ENCODE measurements around the gene VPREB1.
A peak's percentile ranks its signal among the peaks of the same experiment; 100 is the strongest.
"Not testable (repeated sequence)": the region's sequence is repeated elsewhere in the genome, so short reads cannot be mapped to it uniquely, and the experiment has no call there.

Gene VPREB1

GRCh38 chr22:22201930-22202343 is 42.6 kb upstream of the VPREB1 start:
- no peaks in the 10 kb centered on the region for H3K9me3 ChIP-seq (ENCODE audit: control insufficient read depth, low read length)
- no peak for DNase-seq (ENCODE audit: low read depth)
- H3K36me3 ChIP-seq (ENCODE audit: control insufficient read depth, insufficient read depth, low read length, severe bottlenecking): no peaks in the 10 kb centered on the region
- peaks cover 73% of the 10 kb centered on the region for H3K27me3 ChIP-seq (replicated peaks; ENCODE audit: control insufficient read depth, insufficient read depth, low read length)
- no peaks in the 10 kb centered on the region for H3K4me1 ChIP-seq (ENCODE audit: control insufficient read depth, insufficient read depth, low read length)
- H3K4me3 ChIP-seq (ENCODE audit: low read length): no peak overlapping the region
- H3K9ac ChIP-seq (ENCODE audit: low read length): no peak overlapping the region

GRCh38 chr22:22203048-22203971 is 41.3 kb upstream of the VPREB1 start:
- H3K27me3 ChIP-seq (replicated peaks; ENCODE audit: control insufficient read depth, insufficient read depth, low read length): peaks cover 63% of the 10 kb centered on the region
- no peaks in the 10 kb centered on the region for H3K9me3 ChIP-seq (ENCODE audit: control insufficient read depth, low read length)
- no peak overlapping the region for H3K9ac ChIP-seq (ENCODE audit: low read length)
- no peaks in the 10 kb centered on the region for H3K36me3 ChIP-seq (ENCODE audit: control insufficient read depth, insufficient read depth, low read length, severe bottlenecking)
- no peak for DNase-seq (ENCODE audit: low read depth)
- no peak overlapping the region for H3K4me3 ChIP-seq (ENCODE audit: low read length)
- H3K4me1 ChIP-seq (ENCODE audit: control insufficient read depth, insufficient read depth, low read length): no peaks in the 10 kb centered on the region

GRCh38 chr22:22207845-22208564 is 36.6 kb upstream of the VPREB1 start:
- Histone ChIP-seq H3K27me3 (replicated peaks; ENCODE audit: control insufficient read depth, insufficient read depth, low read length) (peaks cover 25% of the 10 kb centered on the region), H3K9ac (ENCODE audit: low read length) (no peak overlapping the region), H3K4me1 (ENCODE audit: control insufficient read depth, insufficient read depth, low read length) (no peaks in the 10 kb centered on the region), H3K4me3 (ENCODE audit: low read length) (no peak overlapping the region), H3K9me3 (ENCODE audit: control insufficient read depth, low read length) (no peaks in the 10 kb centered on the region), H3K36me3 (ENCODE audit: control insufficient read depth, insufficient read depth, low read length, severe bottlenecking) (no peaks in the 10 kb centered on the region)
- DNase-seq (ENCODE audit: low read depth): peak; percentile 78

- peaks cover 20% of the 10 kb centered on the region for H3K27me3 ChIP-seq (replicated peaks; ENCODE audit: control insufficient read depth, insufficient read depth, low read length)
- DNase-seq (ENCODE audit: low read depth): no peak
- no peaks in the 10 kb centered on the region for H3K9me3 ChIP-seq (ENCODE audit: control insufficient read depth, low read length)
Observed at GRCh38 chr22:22208652-22209051, 35.9 kb upstream of the VPREB1 start.

GRCh38 chr22:22209080-22209640 is 35.4 kb upstream of the VPREB1 start:
- H3K4me3 ChIP-seq (ENCODE audit: low read length); H3K9ac ChIP-seq (ENCODE audit: low read length); DNase-seq (ENCODE audit: low read depth); H3K9me3 ChIP-seq (ENCODE audit: control insufficient read depth, low read length); H3K36me3 ChIP-seq (ENCODE audit: control insufficient read depth, insufficient read depth, low read length, severe bottlenecking); H3K4me1 ChIP-seq (ENCODE audit: control insufficient read depth, insufficient read depth, low read length): not testable (repeated sequence)
- H3K27me3 ChIP-seq (replicated peaks; ENCODE audit: control insufficient read depth, insufficient read depth, low read length): peaks cover 20% of the 10 kb centered on the region

More at GRCh38 chr22:22208652-22209051, 35.9 kb upstream of the VPREB1 start:
- peaks cover 3% of the 10 kb centered on the region for H3K4me1 ChIP-seq (ENCODE audit: control insufficient read depth, insufficient read depth, low read length)
- no peaks in the 10 kb centered on the region for H3K36me3 ChIP-seq (ENCODE audit: control insufficient read depth, insufficient read depth, low read length, severe bottlenecking)
- no peak overlapping the region for H3K4me3 ChIP-seq (ENCODE audit: low read length)
- no peak overlapping the region for H3K9ac ChIP-seq (ENCODE audit: low read length)

- Histone ChIP-seq H3K9ac (ENCODE audit: low read length) (no peak overlapping the region), H3K27me3 (replicated peaks; ENCODE audit: control insufficient read depth, insufficient read depth, low read length) (peaks cover 14% of the 10 kb centered on the region), H3K36me3 (ENCODE audit: control insufficient read depth, insufficient read depth, low read length, severe bottlenecking) (no peaks in the 10 kb centered on the region), H3K4me1 (ENCODE audit: control insufficient read depth, insufficient read depth, low read length) (peaks cover 3% of the 10 kb centered on the region), H3K9me3 (ENCODE audit: control insufficient read depth, low read length) (no peaks in the 10 kb centered on the region), H3K4me3 (ENCODE audit: low read length) (no peak overlapping the region)
- DNase-seq (ENCODE audit: low read depth): peak; percentile 16
Observed at GRCh38 chr22:22210375-22210774, 34.2 kb upstream of the VPREB1 start.

GRCh38 chr22:22210889-22211833 is 33.4 kb upstream of the VPREB1 start:
- Histone ChIP-seq H3K36me3 (ENCODE audit: control insufficient read depth, insufficient read depth, low read length, severe bottlenecking) (no peaks in the 10 kb centered on the region), H3K27me3 (replicated peaks; ENCODE audit: control insufficient read depth, insufficient read depth, low read length) (peaks cover 15% of the 10 kb centered on the region), H3K4me3 (ENCODE audit: low read length) (no peak overlapping the region), H3K4me1 (ENCODE audit: control insufficient read depth, insufficient read depth, low read length) (peaks cover 3% of the 10 kb centered on the region), H3K9me3 (ENCODE audit: control insufficient read depth, low read length) (no peaks in the 10 kb centered on the region), H3K9ac (ENCODE audit: low read length) (no peak overlapping the region)
- no peak for DNase-seq (ENCODE audit: low read depth)

- no peak overlapping the region for H3K4me3 ChIP-seq (ENCODE audit: low read length)
Observed at GRCh38 chr22:22213231-22213630, 31.4 kb upstream of the VPREB1 start.

GRCh38 chr22:22214819-22215329 is 29.7 kb upstream of the VPREB1 start:
- H3K27me3 ChIP-seq (replicated peaks; ENCODE audit: control insufficient read depth, insufficient read depth, low read length): peaks cover 35% of the 10 kb centered on the region
- H3K36me3 ChIP-seq (ENCODE audit: control insufficient read depth, insufficient read depth, low read length, severe bottlenecking): no peaks in the 10 kb centered on the region
- H3K9ac ChIP-seq (ENCODE audit: low read length): no peak overlapping the region
- no peak for DNase-seq (ENCODE audit: low read depth)
- peaks cover 3% of the 10 kb centered on the region for H3K4me1 ChIP-seq (ENCODE audit: control insufficient read depth, insufficient read depth, low read length)
- no peak overlapping the region for H3K4me3 ChIP-seq (ENCODE audit: low read length)
- H3K9me3 ChIP-seq (ENCODE audit: control insufficient read depth, low read length): no peaks in the 10 kb centered on the region

More at GRCh38 chr22:22213231-22213630, 31.4 kb upstream of the VPREB1 start:
- H3K4me1 ChIP-seq (ENCODE audit: control insufficient read depth, insufficient read depth, low read length): peaks cover 3% of the 10 kb centered on the region
- no peak for DNase-seq (ENCODE audit: low read depth)
- H3K27me3 ChIP-seq (replicated peaks; ENCODE audit: control insufficient read depth, insufficient read depth, low read length): peaks cover 23% of the 10 kb centered on the region
- no peaks in the 10 kb centered on the region for H3K36me3 ChIP-seq (ENCODE audit: control insufficient read depth, insufficient read depth, low read length, severe bottlenecking)
- no peak overlapping the region for H3K9ac ChIP-seq (ENCODE audit: low read length)
- H3K9me3 ChIP-seq (ENCODE audit: control insufficient read depth, low read length): no peaks in the 10 kb centered on the region

- no peak for DNase-seq (ENCODE audit: low read depth)
- Histone ChIP-seq H3K4me1 (ENCODE audit: control insufficient read depth, insufficient read depth, low read length) (peaks cover 3% of the 10 kb centered on the region), H3K4me3 (ENCODE audit: low read length) (no peak overlapping the region), H3K9me3 (ENCODE audit: control insufficient read depth, low read length) (no peaks in the 10 kb centered on the region), H3K9ac (ENCODE audit: low read length) (no peak overlapping the region), H3K27me3 (replicated peaks; ENCODE audit: control insufficient read depth, insufficient read depth, low read length) (peaks cover 39% of the 10 kb centered on the region), H3K36me3 (ENCODE audit: control insufficient read depth, insufficient read depth, low read length, severe bottlenecking) (no peaks in the 10 kb centered on the region)
Observed at GRCh38 chr22:22215659-22216449, 28.7 kb upstream of the VPREB1 start.

Measured in adipocyte (in vitro differentiated cells).